ENCODE data around the gene EGFL8. TPM values are rescaled to one million over a fixed set of nuclear protein-coding genes. Genes with fewer than 3 reads are reported as not detected.

Gene EGFL8
- total RNA-seq, 4 donors from 2014 or later, result 2.6 to 79.4 (median 16.2) TPM

- no peak for TF ChIP-seq POLR2A (IDR thresholded peaks at IDR 0.05)
- TF ChIP-seq CTCF (IDR thresholded peaks at IDR 0.05), result no peak
- no peak for TF ChIP-seq EP300 (IDR thresholded peaks at IDR 0.05; ENCODE audit: low read depth)
- no peak for TF ChIP-seq POLR2AphosphoS5 (IDR thresholded peaks at IDR 0.05)
- in situ Hi-C loops (cut with MboI; ENCODE audit: low pct_ligation_motif_present in 1 of 4, low pct_unique_long_range_greater_than_20kb in 1 of 4, low sequenced_read_pairs in 3 of 4) (no loop called here), intact Hi-C loops (cut with DNase I; ENCODE audit: low total_unique reads) (no loop called here)
- no peak for DNase-seq
- peaks cover 0 to 12% (median 5%) of the 10 kb centered on the region in 4 donors for H3K36me3 ChIP-seq
- peak overlapping the region in 2 of 4 donors; percentile 14 to 22 for H3K27ac ChIP-seq
- peaks cover 11 to 47% (median 25%) of the 10 kb centered on the region in 4 donors for H3K4me1 ChIP-seq
- H3K4me3 ChIP-seq, result no peak overlapping the region
- no peaks in the 10 kb centered on the region for H3K9me3 ChIP-seq
- WGBS, 2 donors (ENCODE audit: low coverage in 1 of 2), result 80% methylated on average over 10 of the region's 10 CpGs; no CpG with 5 or more reads in 1 of the 2 donors
- H3K27me3 ChIP-seq, result no peaks in the 10 kb centered on the region
Measured at GRCh38 chr6:32181915-32182529, 17.6 kb downstream of the EGFL8 start.

- TF ChIP-seq EP300 (IDR thresholded peaks at IDR 0.05; ENCODE audit: low read depth) (no peak), POLR2AphosphoS5 (IDR thresholded peaks at IDR 0.05) (no peak), POLR2A (IDR thresholded peaks at IDR 0.05) (no peak), CTCF (IDR thresholded peaks at IDR 0.05) (no peak)
- peaks cover 11 to 49% (median 22%) of the 10 kb centered on the region in 4 donors for H3K4me1 ChIP-seq
- in situ Hi-C loops (cut with MboI; ENCODE audit: low pct_ligation_motif_present in 1 of 4, low pct_unique_long_range_greater_than_20kb in 1 of 4, low sequenced_read_pairs in 3 of 4), result no loop called here
- 93% methylated on average over 10 of the region's 10 CpGs; no CpG with 5 or more reads in 1 of the 2 donors for WGBS, 2 donors (ENCODE audit: low coverage in 1 of 2)
- intact Hi-C loops (cut with DNase I; ENCODE audit: low total_unique reads), result no loop called here
- no peaks in the 10 kb centered on the region for H3K27me3 ChIP-seq
- H3K9me3 ChIP-seq, result no peaks in the 10 kb centered on the region
- peak overlapping the region in 2 of 4 donors; percentile 8 to 22 for H3K27ac ChIP-seq
- no peak overlapping the region for H3K4me3 ChIP-seq
- no peak for DNase-seq
- H3K36me3 ChIP-seq, result peaks cover 0 to 12% (median 5%) of the 10 kb centered on the region in 4 donors
Measured at GRCh38 chr6:32182555-32182981, 18.2 kb downstream of the EGFL8 start.

- H3K9me3 ChIP-seq, result no peaks in the 10 kb centered on the region
- WGBS, 2 donors (ENCODE audit: low coverage in 1 of 2), result 84% methylated on average over 3 of the region's 3 CpGs; no CpG with 5 or more reads in 1 of the 2 donors
- no peaks in the 10 kb centered on the region for H3K27me3 ChIP-seq
- intact Hi-C loops (cut with DNase I; ENCODE audit: low total_unique reads) (no loop called here), in situ Hi-C loops (cut with MboI; ENCODE audit: low pct_ligation_motif_present in 1 of 4, low pct_unique_long_range_greater_than_20kb in 1 of 4, low sequenced_read_pairs in 3 of 4) (no loop called here)
- peak overlapping the region in 3 of 4 donors; percentile 6 to 92 (median 75) for H3K27ac ChIP-seq
- H3K4me3 ChIP-seq, result no peak overlapping the region
- peaks cover 12 to 53% (median 23%) of the 10 kb centered on the region in 4 donors for H3K4me1 ChIP-seq
- peaks cover 0 to 12% (median 5%) of the 10 kb centered on the region in 4 donors for H3K36me3 ChIP-seq
- DNase-seq, result no peak
- TF ChIP-seq CTCF (IDR thresholded peaks at IDR 0.05) (no peak), POLR2AphosphoS5 (IDR thresholded peaks at IDR 0.05) (no peak), EP300 (IDR thresholded peaks at IDR 0.05; ENCODE audit: low read depth) (no peak), POLR2A (IDR thresholded peaks at IDR 0.05) (no peak)
Measured at GRCh38 chr6:32183030-32183429, 18.6 kb downstream of the EGFL8 start.

GRCh38 chr6:32183483-32184083 is 19.2 kb downstream of the EGFL8 start:
- Histone ChIP-seq H3K4me3 (no peak overlapping the region), H3K36me3 (peaks cover 0 to 12% (median 5%) of the 10 kb centered on the region in 4 donors), H3K4me1 (peaks cover 17 to 57% (median 28%) of the 10 kb centered on the region in 4 donors), H3K9me3 (no peaks in the 10 kb centered on the region), H3K27me3 (no peaks in the 10 kb centered on the region), H3K27ac (peak overlapping the region; percentile 6 to 98 (median 84))
- WGBS, 2 donors (ENCODE audit: low coverage in 1 of 2), result 82 to 90% methylated on average over 2 to 15 of the region's 15 CpGs
- in situ Hi-C loops (cut with MboI; ENCODE audit: low pct_ligation_motif_present in 1 of 4, low pct_unique_long_range_greater_than_20kb in 1 of 4, low sequenced_read_pairs in 3 of 4) (no loop called here), intact Hi-C loops (cut with DNase I; ENCODE audit: low total_unique reads) (no loop called here)
- no peak for TF ChIP-seq EP300 (IDR thresholded peaks at IDR 0.05; ENCODE audit: low read depth)
- no peak for TF ChIP-seq POLR2AphosphoS5 (IDR thresholded peaks at IDR 0.05)
- TF ChIP-seq POLR2A (IDR thresholded peaks at IDR 0.05), result no peak
- no peak for DNase-seq
